Body of pancreas (tissue), 4 donors: ENCODE measurements around the gene STK32B. TPM values are rescaled to one million over a fixed set of nuclear protein-coding genes. Genes with fewer than 3 reads are reported as not detected.

ENCODE experiments used
- ATAC-seq: fragments of 150-250 bp; one replicate; pipeline ENCODE4 v1.9.1; 2016
- DNase-seq, 4 donors: peaks; one replicate each; pipeline ENCODE4 v3.0.0-alpha.2; 2019
- H3K27ac ChIP-seq, 4 donors: fragments of 200-600 bp; sonication (generic); 1 replicate in 3 of 4; 2 replicates in 1 of 4; pipeline versions ENCODE4 v1.5.1 to v1.6.1; 2016 to 2019; ENCODE audit warnings: mild to moderate bottlenecking in 1 of 4, mixed read lengths in 1 of 4, moderate library complexity in 1 of 4
- H3K27me3 ChIP-seq, 2 donors: fragments of 200-600 bp; sonication (generic); one replicate each; pipeline ENCODE4 v1.6.0; 2016; ENCODE audit warnings: mild to moderate bottlenecking in 1 of 2
- H3K36me3 ChIP-seq, 2 donors: fragments of 200-600 bp; sonication (generic); replicated peaks in 1 of 2; 2 replicates each; pipeline ENCODE4 v1.5.1; 2016; ENCODE audit warnings: low read depth in 2 of 2; ENCODE audit not compliant: insufficient read depth in 1 of 2
- H3K4me1 ChIP-seq: fragments of 200-600 bp; sonication (generic); one replicate; pipeline ENCODE4 v1.6.0; 2016
- H3K4me3 ChIP-seq, 2 donors: fragments of 200-600 bp; sonication (generic); 1 replicate in 1 of 2; 2 replicates in 1 of 2; pipeline ENCODE4 v1.5.1; 2016 to 2019
- H3K9me3 ChIP-seq, 3 donors: fragments of 200-600 bp; sonication (generic); 1 replicate in 2 of 3; 2 replicates in 1 of 3; pipeline ENCODE4 v1.5.1; 2016
- CTCF ChIP-seq, 7 experiments: fragments of 450-650 bp in 4 of 7; fragments of 200-600 bp in 3 of 7; sonication (generic) in 3 of 7; IDR thresholded peaks; one replicate each; pipeline ENCODE4 v1.5.1; 2016 to 2019; ENCODE audit warnings: antibody characterized with exemption in 7 of 7
- POLR2A ChIP-seq, 3 donors: fragments of 450-650 bp; IDR thresholded peaks; one replicate each; pipeline ENCODE4 v1.6.1; 2016; ENCODE audit warnings: antibody characterized with exemption in 3 of 3, mild to moderate bottlenecking in 2 of 3
- WGBS, 2 donors: methylation state at CpG; one replicate each; pipeline ENCODE4 v1.1.5; 2017; 5-methylcytosine and 5-hydroxymethylcytosine counted together
- intact Hi-C: fragments of 100-400 bp; cut with DNase I; formaldehyde crosslinking; loops from one replicate; pipeline ENCODE4 v1.15.1; 2023
- total RNA-seq, 2 donors: library from RNA; depleted of rRNA; stranded (reverse); fragments of >200 nt; gene quantifications; one replicate each; pipeline ENCODE4 v1.1.0, GENCODE V29; 2016

STK32B gene
- total RNA-seq, 2 donors from 2014 or later, result 1.3 to 4.9 TPM

DNA sequence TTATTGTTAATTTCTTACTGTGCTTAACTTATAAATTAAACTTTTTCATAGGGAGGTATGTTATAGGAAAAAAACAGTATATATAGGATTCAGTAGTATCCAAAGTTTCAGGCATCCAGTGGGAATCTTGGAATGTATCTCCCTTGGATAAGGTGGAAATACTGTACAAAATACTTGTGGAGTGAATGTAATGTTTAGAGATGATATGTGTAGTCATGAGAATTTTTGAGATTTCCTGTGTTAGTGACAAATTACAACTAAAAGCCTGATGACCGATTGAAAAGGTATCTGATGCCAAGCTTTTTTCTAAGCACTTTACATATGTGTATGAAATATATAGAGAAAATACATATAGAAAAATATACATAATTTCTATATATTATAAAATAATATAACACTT lies 69.2 kb downstream of the STK32B start:
- intact Hi-C loops, result no loop called here
- H3K4me1 ChIP-seq, result no peaks in the 10 kb centered on the region
- H3K27ac ChIP-seq, result no peak overlapping the region
- no peak for TF ChIP-seq CTCF (IDR thresholded peaks at IDR 0.05)
- TF ChIP-seq POLR2A (IDR thresholded peaks at IDR 0.05), result no peak
- WGBS, 2 donors, result 71 to 77% methylated on average over 1 of the region's 1 CpG
- no peaks in the 10 kb centered on the region for H3K27me3 ChIP-seq
- H3K36me3 ChIP-seq, result no peaks in the 10 kb centered on the region
- H3K9me3 ChIP-seq, result no peaks in the 10 kb centered on the region
- ATAC-seq, result no peak
- H3K4me3 ChIP-seq, result no peak overlapping the region
- DNase-seq, result no peak

GRCh38 chr4:5122114-5122513 lies 70.8 kb downstream of the STK32B start:
- whole genome bisulfite sequencing, 2 donors, result 67 to 86% methylated on average over 1 of the region's 1 CpG
- Histone ChIP-seq H3K27me3 (no peaks in the 10 kb centered on the region), H3K27ac (no peak overlapping the region), H3K9me3 (no peaks in the 10 kb centered on the region), H3K36me3 (no peaks in the 10 kb centered on the region), H3K4me1 (no peaks in the 10 kb centered on the region), H3K4me3 (no peak overlapping the region)
- DNase-seq (no peak), ATAC-seq (no peak)
- intact Hi-C loops, result no loop called here
- no peak for TF ChIP-seq POLR2A (IDR thresholded peaks at IDR 0.05)
- TF ChIP-seq CTCF (IDR thresholded peaks at IDR 0.05), result no peak

DNA sequence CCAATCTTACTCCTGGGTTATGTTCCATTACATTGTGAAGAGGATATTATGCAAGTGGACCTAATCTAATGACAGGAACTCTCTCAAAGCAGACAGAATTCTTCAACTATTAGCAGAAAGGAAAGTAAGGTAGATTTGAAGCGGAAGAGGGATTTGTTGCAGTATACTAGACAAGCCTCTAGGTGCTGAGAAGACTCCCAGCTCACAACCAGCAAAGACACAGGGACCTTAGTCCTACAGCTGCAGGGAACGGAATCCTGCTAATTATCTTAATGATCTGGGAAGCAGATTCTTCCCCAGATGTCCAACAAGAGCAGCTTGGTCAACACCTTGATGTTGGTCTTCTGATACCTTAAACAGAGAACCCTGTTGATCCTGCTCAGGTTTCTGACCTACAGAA lies 73.6 kb downstream of the STK32B start:
- DNase-seq, result no peak
- TF ChIP-seq CTCF (IDR thresholded peaks at IDR 0.05) (no peak), POLR2A (IDR thresholded peaks at IDR 0.05) (no peak)
- H3K27ac ChIP-seq, result no peak overlapping the region
- ATAC-seq, result no peak
- no peaks in the 10 kb centered on the region for H3K27me3 ChIP-seq
- no peaks in the 10 kb centered on the region for H3K36me3 ChIP-seq
- no peak overlapping the region for H3K4me3 ChIP-seq
- no peaks in the 10 kb centered on the region for H3K9me3 ChIP-seq
- 67 to 77% methylated on average over 2 of the region's 2 CpGs for WGBS, 2 donors
- intact Hi-C loops, result no loop called here
- H3K4me1 ChIP-seq, result no peaks in the 10 kb centered on the region

DNA sequence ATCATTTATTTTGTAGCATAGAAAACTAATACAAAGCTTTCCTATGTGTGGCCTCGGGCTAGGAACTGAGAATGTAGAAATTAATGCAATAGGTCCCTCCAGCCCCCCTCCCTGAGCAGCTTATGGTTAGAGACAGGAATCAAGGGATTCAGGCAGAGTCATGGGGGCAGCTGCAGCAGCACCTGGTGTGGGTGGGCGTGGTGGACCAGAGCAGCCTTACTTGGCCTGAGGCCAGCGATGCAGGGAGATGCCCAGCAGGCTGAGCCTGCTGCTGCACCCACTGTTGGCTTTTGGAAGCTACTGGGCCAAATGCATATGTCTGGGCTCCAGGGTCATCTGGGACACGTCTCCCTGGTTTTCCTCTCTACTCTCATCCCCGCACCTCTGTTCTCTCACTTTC lies 74.0 kb downstream of the STK32B start:
- no peak overlapping the region for H3K27ac ChIP-seq
- no peaks in the 10 kb centered on the region for H3K36me3 ChIP-seq
- H3K9me3 ChIP-seq, result no peaks in the 10 kb centered on the region
- H3K4me3 ChIP-seq, result no peak overlapping the region
- H3K4me1 ChIP-seq, result no peaks in the 10 kb centered on the region
- intact Hi-C loops, result no loop called here
- ATAC-seq (no peak), DNase-seq (no peak)
- no peak for TF ChIP-seq POLR2A (IDR thresholded peaks at IDR 0.05)
- TF ChIP-seq CTCF (IDR thresholded peaks at IDR 0.05), result no peak
- H3K27me3 ChIP-seq, result no peaks in the 10 kb centered on the region
- 44 to 47% methylated on average over 4 to 5 of the region's 5 CpGs for WGBS, 2 donors

GRCh38 chr4:5126231-5126630 lies 75.0 kb downstream of the STK32B start:
- WGBS, 2 donors, result 72 to 77% methylated on average over 5 of the region's 5 CpGs
- TF ChIP-seq POLR2A (IDR thresholded peaks at IDR 0.05) (no peak), CTCF (IDR thresholded peaks at IDR 0.05) (no peak)
- intact Hi-C loops, result no loop called here
- H3K27me3 ChIP-seq, result no peaks in the 10 kb centered on the region
- H3K4me1 ChIP-seq, result no peaks in the 10 kb centered on the region
- H3K4me3 ChIP-seq, result no peak overlapping the region
- no peaks in the 10 kb centered on the region for H3K9me3 ChIP-seq
- no peak overlapping the region for H3K27ac ChIP-seq
- no peak for ATAC-seq
- H3K36me3 ChIP-seq, result no peaks in the 10 kb centered on the region
- no peak for DNase-seq
